Measurements from ENCODE around the gene ARHGEF19.

The ARHGEF19 gene

DNA sequence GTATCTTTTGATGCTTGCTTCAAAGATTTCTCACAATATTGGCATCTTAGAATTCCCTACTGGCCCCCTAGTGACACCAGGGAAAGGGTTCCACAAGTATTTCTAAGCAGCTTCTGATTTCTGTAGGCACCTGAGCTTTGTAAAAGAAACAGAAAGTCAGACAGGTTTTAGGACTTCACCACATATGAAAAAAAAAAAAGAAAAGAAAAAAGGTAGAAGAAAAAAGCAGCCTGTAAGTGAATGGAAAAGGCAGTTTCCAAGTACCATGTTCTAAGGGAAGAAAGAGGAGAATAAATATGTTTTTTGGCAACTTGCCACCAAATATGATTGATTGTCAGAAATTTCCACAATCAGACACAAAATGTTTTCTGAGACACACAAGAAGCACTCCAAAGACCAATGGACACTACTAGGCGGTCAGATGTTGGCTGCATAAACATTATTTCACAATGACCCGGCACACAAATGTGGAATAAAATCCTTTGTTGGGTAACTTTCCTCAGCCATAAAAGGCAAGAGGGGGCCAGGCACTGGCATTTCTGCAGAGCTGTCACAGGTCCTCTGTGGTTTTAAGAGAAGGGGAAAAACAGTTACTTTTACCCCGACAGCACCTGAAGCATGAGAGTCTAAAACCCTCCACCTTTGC, 37.3 kb upstream of the ARHGEF19 start:
- H3K4me1 ChIP-seq (ENCODE audit: low read length), result peaks cover 18% of the 10 kb centered on the region
- H3K27me3 ChIP-seq (ENCODE audit: low read depth, low read length), result no peaks in the 10 kb centered on the region
- no peak overlapping the region for H2AFZ ChIP-seq (ENCODE audit: low read depth, low read length)
- peaks cover 11% of the 10 kb centered on the region for H3K36me3 ChIP-seq (replicated peaks; ENCODE audit: low read depth, low read length)
- H3K4me2 ChIP-seq (ENCODE audit: low read length), result 0 out of 2 replicates have a peak overlapping the region, but pooled peaks have one; percentile 23
- no peaks in the 10 kb centered on the region for H4K20me1 ChIP-seq (ENCODE audit: insufficient read depth, low read length)
- no peaks in the 10 kb centered on the region for H3K79me2 ChIP-seq (ENCODE audit: low read length)
- H3K27ac ChIP-seq (ENCODE audit: low read length), result peak overlapping the region; percentile 46; the same call in 1 of the 2 replicates
- no peak overlapping the region for H3K9ac ChIP-seq (ENCODE audit: low read length)
- TF ChIP-seq, protein P1, sequence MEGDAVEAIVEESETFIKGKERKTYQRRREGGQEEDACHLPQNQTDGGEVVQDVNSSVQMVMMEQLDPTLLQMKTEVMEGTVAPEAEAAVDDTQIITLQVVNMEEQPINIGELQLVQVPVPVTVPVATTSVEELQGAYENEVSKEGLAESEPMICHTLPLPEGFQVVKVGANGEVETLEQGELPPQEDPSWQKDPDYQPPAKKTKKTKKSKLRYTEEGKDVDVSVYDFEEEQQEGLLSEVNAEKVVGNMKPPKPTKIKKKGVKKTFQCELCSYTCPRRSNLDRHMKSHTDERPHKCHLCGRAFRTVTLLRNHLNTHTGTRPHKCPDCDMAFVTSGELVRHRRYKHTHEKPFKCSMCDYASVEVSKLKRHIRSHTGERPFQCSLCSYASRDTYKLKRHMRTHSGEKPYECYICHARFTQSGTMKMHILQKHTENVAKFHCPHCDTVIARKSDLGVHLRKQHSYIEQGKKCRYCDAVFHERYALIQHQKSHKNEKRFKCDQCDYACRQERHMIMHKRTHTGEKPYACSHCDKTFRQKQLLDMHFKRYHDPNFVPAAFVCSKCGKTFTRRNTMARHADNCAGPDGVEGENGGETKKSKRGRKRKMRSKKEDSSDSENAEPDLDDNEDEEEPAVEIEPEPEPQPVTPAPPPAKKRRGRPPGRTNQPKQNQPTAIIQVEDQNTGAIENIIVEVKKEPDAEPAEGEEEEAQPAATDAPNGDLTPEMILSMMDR (IDR thresholded peaks at IDR 0.05; ENCODE audit: low read depth, low read length), result no peak
- no peak for TF ChIP-seq EZH2phosphoT487 (IDR thresholded peaks at IDR 0.05; ENCODE audit: low read depth)
- no peak overlapping the region for H3K4me3 ChIP-seq (ENCODE audit: low read length)
- H3K9me3 ChIP-seq (ENCODE audit: insufficient read depth, low read length), result no peaks in the 10 kb centered on the region

GRCh38 chr1:16248603-16249516, 36.4 kb upstream of the ARHGEF19 start:
- Histone ChIP-seq H3K36me3 (replicated peaks; ENCODE audit: low read depth, low read length) (peaks cover 9% of the 10 kb centered on the region), H3K9me3 (ENCODE audit: insufficient read depth, low read length) (no peaks in the 10 kb centered on the region), H3K4me1 (ENCODE audit: low read length) (peaks cover 18% of the 10 kb centered on the region), H4K20me1 (ENCODE audit: insufficient read depth, low read length) (no peaks in the 10 kb centered on the region), H3K4me2 (ENCODE audit: low read length) (peak overlapping the region; percentile 23; the same call in 1 of the 2 replicates), H3K4me3 (ENCODE audit: low read length) (no peak overlapping the region), H3K27ac (ENCODE audit: low read length) (peak overlapping the region; percentile 46), H3K9ac (ENCODE audit: low read length) (no peak overlapping the region), H3K79me2 (ENCODE audit: low read length) (no peaks in the 10 kb centered on the region), H3K27me3 (ENCODE audit: low read depth, low read length) (no peaks in the 10 kb centered on the region), H2AFZ (ENCODE audit: low read depth, low read length) (no peak overlapping the region)
- TF ChIP-seq, protein P1 (IDR thresholded peaks at IDR 0.05; ENCODE audit: low read depth, low read length), result no peak
- no peak for TF ChIP-seq EZH2phosphoT487 (IDR thresholded peaks at IDR 0.05; ENCODE audit: low read depth)

DNA sequence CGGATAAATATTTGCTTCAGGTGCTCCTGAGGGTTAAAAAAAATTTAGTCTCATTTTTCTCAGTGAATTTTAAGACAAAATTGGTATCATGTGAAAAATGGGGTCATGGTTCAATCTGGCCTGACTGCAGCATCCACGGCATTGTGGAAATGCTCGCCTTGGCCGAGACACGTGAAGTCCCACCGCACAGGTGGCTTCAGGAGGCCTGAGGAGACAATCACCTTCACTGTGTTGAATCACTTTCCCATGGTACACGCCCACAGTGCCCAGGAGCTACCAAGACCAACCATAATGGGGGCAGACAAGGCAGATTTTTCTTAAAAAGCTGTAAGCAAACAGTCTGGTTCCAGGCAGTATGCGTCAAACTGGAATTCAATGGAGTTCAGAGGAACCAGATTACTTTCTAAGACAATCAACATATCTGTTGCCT, 35.6 kb upstream of the ARHGEF19 start:
- TF ChIP-seq EZH2phosphoT487 (IDR thresholded peaks at IDR 0.05; ENCODE audit: low read depth), result no peak
- TF ChIP-seq, protein P1 (IDR thresholded peaks at IDR 0.05; ENCODE audit: low read depth, low read length), result no peak
- Histone ChIP-seq H3K9me3 (ENCODE audit: insufficient read depth, low read length) (no peaks in the 10 kb centered on the region), H3K9ac (ENCODE audit: low read length) (no peak overlapping the region), H3K4me3 (ENCODE audit: low read length) (no peak overlapping the region), H4K20me1 (ENCODE audit: insufficient read depth, low read length) (no peaks in the 10 kb centered on the region), H3K4me2 (ENCODE audit: low read length) (no peak overlapping the region), H3K79me2 (ENCODE audit: low read length) (no peaks in the 10 kb centered on the region), H3K27ac (ENCODE audit: low read length) (no peak overlapping the region), H3K4me1 (ENCODE audit: low read length) (peaks cover 18% of the 10 kb centered on the region), H3K36me3 (replicated peaks; ENCODE audit: low read depth, low read length) (peaks cover 6% of the 10 kb centered on the region), H3K27me3 (ENCODE audit: low read depth, low read length) (no peaks in the 10 kb centered on the region), H2AFZ (ENCODE audit: low read depth, low read length) (no peak overlapping the region)

GRCh38 chr1:16247441-16247840, 35.0 kb upstream of the ARHGEF19 start:
- Histone ChIP-seq H3K4me3 (ENCODE audit: low read length) (no peak overlapping the region), H3K27me3 (ENCODE audit: low read depth, low read length) (no peaks in the 10 kb centered on the region), H3K4me2 (ENCODE audit: low read length) (no peak overlapping the region), H2AFZ (ENCODE audit: low read depth, low read length) (no peak overlapping the region), H3K27ac (ENCODE audit: low read length) (no peak overlapping the region), H3K4me1 (ENCODE audit: low read length) (peaks cover 18% of the 10 kb centered on the region), H3K9me3 (ENCODE audit: insufficient read depth, low read length) (no peaks in the 10 kb centered on the region), H3K79me2 (ENCODE audit: low read length) (no peaks in the 10 kb centered on the region), H3K9ac (ENCODE audit: low read length) (no peak overlapping the region), H4K20me1 (ENCODE audit: insufficient read depth, low read length) (no peaks in the 10 kb centered on the region), H3K36me3 (replicated peaks; ENCODE audit: low read depth, low read length) (peaks cover 6% of the 10 kb centered on the region)
- TF ChIP-seq EZH2phosphoT487 (IDR thresholded peaks at IDR 0.05; ENCODE audit: low read depth), result no peak
- TF ChIP-seq, protein P1 (IDR thresholded peaks at IDR 0.05; ENCODE audit: low read depth, low read length), result no peak

Measured in OCI-LY3 (cell line).